ENCODE results near the gene GRIN2C.

Gene GRIN2C

GRCh38 chr17:74861662-74862107 is 2.0 kb upstream of the GRIN2C start:
- no peak for TF ChIP-seq CTCF (IDR thresholded peaks at IDR 0.05; ENCODE audit: low read depth, low read length)
- no peak overlapping the region for H3K4me3 ChIP-seq (ENCODE audit: low read depth, low read length)

GRCh38 chr17:74860872-74861661 is 1.4 kb upstream of the GRIN2C start:
- no peak for TF ChIP-seq CTCF (IDR thresholded peaks at IDR 0.05; ENCODE audit: low read depth, low read length)
- no peak overlapping the region for H3K4me3 ChIP-seq (ENCODE audit: low read depth, low read length)

GRCh38 chr17:74860229-74860871 is 665 bp upstream of the GRIN2C start:
- TF ChIP-seq CTCF (IDR thresholded peaks at IDR 0.05; ENCODE audit: low read depth, low read length), result no peak
- no peak overlapping the region for H3K4me3 ChIP-seq (ENCODE audit: low read depth, low read length)

- TF ChIP-seq CTCF (IDR thresholded peaks at IDR 0.05; ENCODE audit: low read depth, low read length), result no peak
- H3K4me3 ChIP-seq (ENCODE audit: low read depth, low read length), result no peak overlapping the region
Observed at GRCh38 chr17:74858672-74859458, 820 bp downstream of the GRIN2C start.

- no peak for TF ChIP-seq CTCF (IDR thresholded peaks at IDR 0.05; ENCODE audit: low read depth, low read length)
Observed at GRCh38 chr17:74857191-74857590, 2.5 kb downstream of the GRIN2C start.

GRCh38 chr17:74856112-74856511 is 3.6 kb downstream of the GRIN2C start:
- H3K4me3 ChIP-seq (ENCODE audit: low read depth, low read length), result no peak overlapping the region

More at GRCh38 chr17:74857191-74857590, 2.5 kb downstream of the GRIN2C start:
- no peak overlapping the region for H3K4me3 ChIP-seq (ENCODE audit: low read depth, low read length)

More at GRCh38 chr17:74856112-74856511, 3.6 kb downstream of the GRIN2C start:
- TF ChIP-seq CTCF (IDR thresholded peaks at IDR 0.05; ENCODE audit: low read depth, low read length), result no peak
